MCF 10A (cell line): ENCODE data around the gene MKNK2. TPM values are rescaled to one million over a fixed set of nuclear protein-coding genes. Genes with fewer than 3 reads are reported as not detected.

ENCODE experiments used
- BruUV-seq: library from RNA; stranded (reverse); fragments of 400-500 nt; replicated peaks from 2 replicates; lab custom pipeline; 2021; lab: Mats Ljungman, UMichigan
- CTCF ChIA-PET: fragments of 300-600 bp; sonication (Branson Sonifier 250); formaldehyde crosslinking; extraction: SDS; loops from one replicate; lab custom pipeline; 2021; ENCODE audit warnings: antibody characterized with exemption, inconsistent platforms; lab: Yijun Ruan, JAX
- POLR2A ChIA-PET: fragments of 300-600, 350-650 bp; sonication (Branson Sonifier 250); formaldehyde crosslinking; extraction: SDS; loops from one replicate; lab custom pipeline; 2020; ENCODE audit warnings: antibody characterized with exemption, inconsistent platforms; lab: Yijun Ruan, JAX
- DNase-seq: peaks from one replicate; pipeline ENCODE4 v3.0.0-alpha.2; 2018; ENCODE audit not compliant: unreplicated experiment
- H3K27ac Mint-ChIP-seq: one replicate; pipeline ENCODE4 v1.8.0; 2022; ENCODE audit warnings: mild to moderate bottlenecking, low read depth, mixed read lengths; ENCODE audit not compliant: unreplicated experiment
- H3K27me3 Mint-ChIP-seq: one replicate; pipeline ENCODE4 v1.8.0; 2022; ENCODE audit warnings: mixed read lengths; ENCODE audit not compliant: insufficient read depth, unreplicated experiment
- H3K36me3 Mint-ChIP-seq: one replicate; pipeline ENCODE4 v1.8.0; 2022; ENCODE audit warnings: mild to moderate bottlenecking, moderate library complexity, mixed read lengths; ENCODE audit not compliant: insufficient read depth, unreplicated experiment
- H3K4me1 Mint-ChIP-seq: one replicate; pipeline ENCODE4 v1.8.0; 2022; ENCODE audit warnings: mixed read lengths; ENCODE audit not compliant: insufficient read depth, unreplicated experiment
- H3K4me3 Mint-ChIP-seq: one replicate; pipeline ENCODE4 v1.8.0; 2022; ENCODE audit warnings: mild to moderate bottlenecking, moderate library complexity, mixed read lengths; ENCODE audit not compliant: unreplicated experiment
- H3K9me3 Mint-ChIP-seq: one replicate; pipeline ENCODE4 v1.8.0; 2022; ENCODE audit warnings: mixed read lengths; ENCODE audit not compliant: unreplicated experiment
- intact Hi-C: fragments of 100-400 bp; cut with micrococcal nuclease; formaldehyde crosslinking; loops from 2 replicates; pipeline ENCODE4 v1.14.1; 2022
- total RNA-seq: library from RNA; stranded (reverse); gene quantifications from 2 replicates; pipeline ENCODE4 v1.2.3, GENCODE V29; 2022
- TF ChIP-seq, protein P1 (sequence below): fragments of 200-600 bp; IDR thresholded peaks from one replicate; pipeline ENCODE4 v1.8.0; 2022; ENCODE audit warnings: antibody characterized with exemption, mild to moderate bottlenecking; ENCODE audit not compliant: unreplicated experiment

MKNK2 gene
- total RNA-seq, 1 experiment from 2014 or later = 146 TPM

DNA sequence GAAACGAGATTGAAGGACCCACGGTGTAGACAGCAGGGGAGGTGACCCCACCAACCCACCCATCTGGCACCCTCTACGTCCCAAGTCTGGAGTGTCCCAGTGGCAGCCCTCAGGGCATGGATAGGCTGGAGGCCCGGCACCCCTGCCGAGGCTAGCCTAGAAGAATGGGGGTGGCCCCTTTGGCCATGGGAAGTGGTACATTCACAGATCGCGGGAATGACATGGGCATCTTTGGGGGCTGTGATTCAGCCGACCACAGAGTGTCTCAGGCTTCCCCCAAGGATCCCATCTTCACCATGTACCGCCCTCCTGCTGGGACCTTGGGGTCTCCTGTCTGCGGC is 11.3 kb upstream of the MKNK2 start:
- intact Hi-C loops = no loop called here

DNA sequence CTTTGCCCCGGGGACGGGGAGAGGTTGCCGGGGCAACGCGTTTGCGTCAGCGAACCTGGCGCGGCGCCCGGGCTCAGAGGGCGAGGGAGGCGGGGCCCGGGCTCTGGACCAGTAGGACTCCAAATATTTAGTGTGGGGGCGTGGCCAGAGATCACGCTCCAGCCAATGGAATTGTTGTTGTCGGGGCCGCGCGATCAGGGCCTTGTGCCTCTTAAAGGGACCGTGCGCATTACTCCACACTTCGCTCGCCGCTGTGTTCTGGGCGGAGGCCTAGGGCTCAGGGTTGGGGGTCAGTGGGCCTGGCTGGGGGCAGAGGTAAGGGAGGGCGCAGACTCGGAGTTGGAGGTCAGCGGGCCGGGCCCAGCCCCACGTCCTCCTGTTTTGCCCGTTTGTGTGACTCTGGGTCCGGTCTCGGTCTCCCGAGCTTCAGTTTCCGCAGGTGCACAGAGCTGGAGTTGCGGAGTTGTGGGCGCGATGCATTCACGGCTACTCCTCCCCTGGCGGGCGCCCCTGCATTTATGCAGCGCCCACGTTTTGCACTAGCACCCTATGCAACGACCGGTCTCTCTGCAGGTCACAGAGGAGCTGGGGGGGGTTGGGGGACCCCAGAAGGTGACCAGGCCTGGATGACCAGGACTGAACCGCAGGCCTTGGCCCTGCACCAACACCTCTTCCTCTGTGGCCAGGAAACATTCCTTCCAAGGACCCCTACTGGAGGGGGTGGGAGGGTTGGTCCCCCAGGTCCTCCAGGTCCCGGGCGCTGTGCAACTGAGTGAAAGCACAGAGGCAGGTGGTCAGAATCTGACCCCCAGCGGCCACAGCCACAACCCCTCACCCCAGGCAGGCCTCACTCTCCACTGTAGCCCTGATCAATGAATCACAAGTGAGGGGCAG is 10.7 kb upstream of the MKNK2 start:
- Mint-ChIP-seq H3K27ac (peak overlapping the region; percentile 19), H3K4me3 (peak overlapping the region; percentile 73), H3K27me3 (no peaks in the 10 kb centered on the region), H3K4me1 (peaks cover 16% of the 10 kb centered on the region), H3K9me3 (no peaks in the 10 kb centered on the region), H3K36me3 (no peaks in the 10 kb centered on the region)
- no TSS peak for BruUV-seq
- POLR2A ChIA-PET = interaction anchor here (0.8 to 3.5 kb wide), 11 partner anchors 10 to 190 kb away, joined by 3 to 49 read pairs (median 3); partner anchors contain the start of genes MKNK2 and MOB3A
- TF ChIP-seq, protein P1, sequence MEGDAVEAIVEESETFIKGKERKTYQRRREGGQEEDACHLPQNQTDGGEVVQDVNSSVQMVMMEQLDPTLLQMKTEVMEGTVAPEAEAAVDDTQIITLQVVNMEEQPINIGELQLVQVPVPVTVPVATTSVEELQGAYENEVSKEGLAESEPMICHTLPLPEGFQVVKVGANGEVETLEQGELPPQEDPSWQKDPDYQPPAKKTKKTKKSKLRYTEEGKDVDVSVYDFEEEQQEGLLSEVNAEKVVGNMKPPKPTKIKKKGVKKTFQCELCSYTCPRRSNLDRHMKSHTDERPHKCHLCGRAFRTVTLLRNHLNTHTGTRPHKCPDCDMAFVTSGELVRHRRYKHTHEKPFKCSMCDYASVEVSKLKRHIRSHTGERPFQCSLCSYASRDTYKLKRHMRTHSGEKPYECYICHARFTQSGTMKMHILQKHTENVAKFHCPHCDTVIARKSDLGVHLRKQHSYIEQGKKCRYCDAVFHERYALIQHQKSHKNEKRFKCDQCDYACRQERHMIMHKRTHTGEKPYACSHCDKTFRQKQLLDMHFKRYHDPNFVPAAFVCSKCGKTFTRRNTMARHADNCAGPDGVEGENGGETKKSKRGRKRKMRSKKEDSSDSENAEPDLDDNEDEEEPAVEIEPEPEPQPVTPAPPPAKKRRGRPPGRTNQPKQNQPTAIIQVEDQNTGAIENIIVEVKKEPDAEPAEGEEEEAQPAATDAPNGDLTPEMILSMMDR = no peak
- intact Hi-C loops = loop anchor here (1.0 kb wide), 1 partner anchor 29 kb away; no protein-coding TSS in a partner anchor
- peak; percentile 99 for DNase-seq
- CTCF ChIA-PET = interaction anchor here (1.5 kb wide), 1 partner anchor 33 kb away, joined by 3 read pairs; no protein-coding TSS in a partner anchor

More for the DNA sequence above, 11.3 kb upstream of the MKNK2 start:
- no peak for DNase-seq
- Mint-ChIP-seq H3K9me3 (no peaks in the 10 kb centered on the region), H3K4me3 (peak overlapping the region; percentile 73), H3K36me3 (no peaks in the 10 kb centered on the region), H3K27me3 (no peaks in the 10 kb centered on the region), H3K27ac (peak overlapping the region; percentile 53), H3K4me1 (peaks cover 16% of the 10 kb centered on the region)
- ChIA-PET POLR2A (interaction anchor here (0.8 to 3.5 kb wide), 10 partner anchors 10 to 191 kb away, joined by 3 to 49 read pairs (median 4); partner anchors contain the start of genes MKNK2 and MOB3A), CTCF (interaction anchor here (1.5 kb wide), 1 partner anchor 33 kb away, joined by 3 read pairs; no protein-coding TSS in a partner anchor)
- TF ChIP-seq, protein P1 = no peak
- no TSS peak for BruUV-seq

DNA sequence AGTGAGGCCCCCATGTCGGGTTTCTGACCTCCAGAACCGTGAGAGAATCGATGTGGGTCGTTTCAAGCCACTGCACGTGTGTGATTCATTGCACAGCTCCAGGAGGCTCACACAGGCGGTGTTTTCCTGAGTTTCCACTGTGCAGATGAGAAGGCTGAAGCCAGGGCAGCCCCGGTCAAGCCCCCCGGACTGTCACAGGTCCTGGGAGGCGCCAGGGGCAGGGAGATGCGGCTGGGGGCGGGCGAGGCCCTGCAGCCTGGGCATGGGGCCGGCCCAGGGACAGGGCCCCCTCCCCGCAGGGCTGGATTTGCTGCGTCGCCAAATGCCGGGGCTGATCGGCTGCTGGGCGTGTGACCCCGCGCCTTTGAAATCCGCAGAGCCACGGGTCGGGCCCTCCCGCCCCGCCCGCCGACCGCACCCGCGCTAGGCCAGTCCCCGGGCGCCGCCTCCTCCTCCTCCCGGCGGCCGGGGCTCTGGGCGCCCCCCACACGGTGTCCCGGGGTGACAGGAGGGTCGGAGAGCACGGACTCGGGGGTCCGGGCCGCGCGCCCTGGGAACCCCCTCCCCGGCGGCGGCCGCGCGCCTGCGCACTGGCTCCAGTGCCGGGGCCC is 9.9 kb upstream of the MKNK2 start:
- Mint-ChIP-seq H3K27me3 (no peaks in the 10 kb centered on the region), H3K4me1 (peaks cover 16% of the 10 kb centered on the region), H3K27ac (peak overlapping the region; percentile 95), H3K36me3 (no peaks in the 10 kb centered on the region), H3K9me3 (no peaks in the 10 kb centered on the region), H3K4me3 (peak overlapping the region; percentile 73)
- TF ChIP-seq, protein P1 = no peak
- ChIA-PET POLR2A (interaction anchor here (1.0 to 3.5 kb wide), 14 partner anchors 9 to 119 kb away, joined by 3 to 49 read pairs (median 4); partner anchors contain the start of gene MKNK2), CTCF (interaction anchor here (0.9 to 1.3 kb wide), 2 partner anchors 41 to 43 kb away, joined by 3 to 6 read pairs; no protein-coding TSS in a partner anchor)
- intact Hi-C loops = loop anchor here (1.0 kb wide), 1 partner anchor 29 kb away; no protein-coding TSS in a partner anchor
- BruUV-seq = no TSS peak
- DNase-seq = peak; percentile 78
